ENCODE results near the gene MINDY2. TPM values are rescaled to one million over a fixed set of nuclear protein-coding genes. Genes with fewer than 3 reads are reported as not detected.

Gene MINDY2
- polyA plus RNA-seq, 1 donor (not counting 4 experiments of a cell fraction or from before 2014, with no cell fraction given), result 11.2 TPM

DNA sequence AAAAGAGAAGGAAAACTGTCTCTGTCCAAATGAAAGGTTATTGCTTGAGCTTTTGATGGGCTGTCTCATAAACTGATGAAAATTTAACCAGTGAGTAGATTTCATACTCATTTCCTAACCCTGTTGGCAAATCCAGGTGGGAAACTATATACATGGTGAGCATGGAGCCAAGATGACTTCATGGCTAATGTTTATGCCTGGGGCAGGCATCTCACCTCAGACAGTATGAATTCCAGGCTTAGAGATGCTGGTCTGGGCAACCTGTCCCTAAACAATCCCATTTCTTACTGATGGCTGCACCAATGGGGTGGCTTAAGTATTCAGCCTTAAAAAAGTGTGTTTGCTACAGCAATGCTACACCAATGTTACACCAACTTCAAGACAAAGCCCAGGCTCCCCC, 104.2 kb downstream of the MINDY2 start:
- dilution Hi-C loops (cut with MboI; ENCODE audit: extremely low pct_ligation_motif_present, low sequenced_read_pairs), result no loop called here
- Histone ChIP-seq H3K9ac (ENCODE audit: control insufficient read depth, extremely low read depth, insufficient read depth, low read length) (no peak overlapping the region), H3K79me2 (ENCODE audit: control insufficient read depth, insufficient read depth, low read length) (no peaks in the 10 kb centered on the region), H3K4me3 (ENCODE audit: control insufficient read depth in 2 of 3, extremely low read depth in 1 of 3, insufficient read depth in 2 of 3, low read depth in 1 of 3, low read length in 3 of 3) (no peak overlapping the region), H3K9me1 (ENCODE audit: control insufficient read depth, extremely low read depth, insufficient read depth, low read length) (no peaks in the 10 kb centered on the region), H3K4me1 (ENCODE audit: control insufficient read depth, extremely low read depth, insufficient read depth, low read length) (peaks cover 4% of the 10 kb centered on the region), H2AFZ (ENCODE audit: control insufficient read depth, low read length) (no peak overlapping the region), H3K27me3 (ENCODE audit: control insufficient read depth, extremely low read depth, insufficient read depth, low read length) (no peaks in the 10 kb centered on the region), H3K9me3 (ENCODE audit: control insufficient read depth, low read depth, low read length) (no peaks in the 10 kb centered on the region), H4K20me1 (ENCODE audit: control insufficient read depth, extremely low read depth, insufficient read depth, low read length) (no peaks in the 10 kb centered on the region), H3K36me3 (ENCODE audit: control insufficient read depth in 2 of 2, extremely low read depth in 1 of 2, insufficient read depth in 2 of 2, low read length in 2 of 2) (peaks cover 12 to 13% of the 10 kb centered on the region in 2 experiments), H3K27ac (ENCODE audit: control insufficient read depth, insufficient read depth, low read length) (no peak overlapping the region), H3K4me2 (ENCODE audit: control insufficient read depth, extremely low read depth, insufficient read depth, low read depth, low read length) (no peak overlapping the region)
- DNase-seq (ENCODE audit: low read depth, low spot score) (no peak), FAIRE-seq (peak; percentile 44)
- TF ChIP-seq EZH2 (IDR thresholded peaks at IDR 0.05; ENCODE audit: low read length), result no peak
- TF ChIP-seq, protein P1, sequence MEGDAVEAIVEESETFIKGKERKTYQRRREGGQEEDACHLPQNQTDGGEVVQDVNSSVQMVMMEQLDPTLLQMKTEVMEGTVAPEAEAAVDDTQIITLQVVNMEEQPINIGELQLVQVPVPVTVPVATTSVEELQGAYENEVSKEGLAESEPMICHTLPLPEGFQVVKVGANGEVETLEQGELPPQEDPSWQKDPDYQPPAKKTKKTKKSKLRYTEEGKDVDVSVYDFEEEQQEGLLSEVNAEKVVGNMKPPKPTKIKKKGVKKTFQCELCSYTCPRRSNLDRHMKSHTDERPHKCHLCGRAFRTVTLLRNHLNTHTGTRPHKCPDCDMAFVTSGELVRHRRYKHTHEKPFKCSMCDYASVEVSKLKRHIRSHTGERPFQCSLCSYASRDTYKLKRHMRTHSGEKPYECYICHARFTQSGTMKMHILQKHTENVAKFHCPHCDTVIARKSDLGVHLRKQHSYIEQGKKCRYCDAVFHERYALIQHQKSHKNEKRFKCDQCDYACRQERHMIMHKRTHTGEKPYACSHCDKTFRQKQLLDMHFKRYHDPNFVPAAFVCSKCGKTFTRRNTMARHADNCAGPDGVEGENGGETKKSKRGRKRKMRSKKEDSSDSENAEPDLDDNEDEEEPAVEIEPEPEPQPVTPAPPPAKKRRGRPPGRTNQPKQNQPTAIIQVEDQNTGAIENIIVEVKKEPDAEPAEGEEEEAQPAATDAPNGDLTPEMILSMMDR (optimal IDR thresholded peaks at IDR 0.05 in 1 of 3, IDR thresholded peaks at IDR 0.05 in 1 of 3, conservative IDR thresholded peaks at IDR 0.05 in 1 of 3; ENCODE audit: extremely low read depth in 1 of 3, insufficient read depth in 2 of 3, low read length in 3 of 3), result no peak

GRCh38 chr15:58876306-58877106, 105.4 kb downstream of the MINDY2 start:
- H3K9ac ChIP-seq (ENCODE audit: control insufficient read depth, extremely low read depth, insufficient read depth, low read length), result no peak overlapping the region
- H3K4me1 ChIP-seq (ENCODE audit: control insufficient read depth, extremely low read depth, insufficient read depth, low read length), result peaks cover 4% of the 10 kb centered on the region
- no peak for TF ChIP-seq EZH2 (IDR thresholded peaks at IDR 0.05; ENCODE audit: low read length)
- TF ChIP-seq, protein P1 (optimal IDR thresholded peaks at IDR 0.05 in 1 of 3, IDR thresholded peaks at IDR 0.05 in 1 of 3, conservative IDR thresholded peaks at IDR 0.05 in 1 of 3; ENCODE audit: extremely low read depth in 1 of 3, insufficient read depth in 2 of 3, low read length in 3 of 3), result no peak
- no peaks in the 10 kb centered on the region for H3K79me2 ChIP-seq (ENCODE audit: control insufficient read depth, insufficient read depth, low read length)
- DNase-seq (ENCODE audit: low read depth, low spot score) (no peak), FAIRE-seq (no peak)
- H2AFZ ChIP-seq (ENCODE audit: control insufficient read depth, low read length), result no peak overlapping the region
- no peaks in the 10 kb centered on the region for H3K9me3 ChIP-seq (ENCODE audit: control insufficient read depth, low read depth, low read length)
- H3K36me3 ChIP-seq (ENCODE audit: control insufficient read depth in 2 of 2, extremely low read depth in 1 of 2, insufficient read depth in 2 of 2, low read length in 2 of 2), result peaks cover 12 to 13% of the 10 kb centered on the region in 2 experiments
- H3K4me2 ChIP-seq (ENCODE audit: control insufficient read depth, extremely low read depth, insufficient read depth, low read depth, low read length), result no peak overlapping the region
- H3K9me1 ChIP-seq (ENCODE audit: control insufficient read depth, extremely low read depth, insufficient read depth, low read length), result no peaks in the 10 kb centered on the region
- H4K20me1 ChIP-seq (ENCODE audit: control insufficient read depth, extremely low read depth, insufficient read depth, low read length), result no peaks in the 10 kb centered on the region
- H3K27me3 ChIP-seq (ENCODE audit: control insufficient read depth, extremely low read depth, insufficient read depth, low read length), result no peaks in the 10 kb centered on the region
- dilution Hi-C loops (cut with MboI; ENCODE audit: extremely low pct_ligation_motif_present, low sequenced_read_pairs), result no loop called here
- H3K27ac ChIP-seq (ENCODE audit: control insufficient read depth, insufficient read depth, low read length), result no peak overlapping the region
- no peak overlapping the region for H3K4me3 ChIP-seq (ENCODE audit: control insufficient read depth in 2 of 3, extremely low read depth in 1 of 3, insufficient read depth in 2 of 3, low read depth in 1 of 3, low read length in 3 of 3)

Measured in keratinocyte (primary cell).